GM21737 (cell line): ENCODE results near the gene ABHD2.
"Not testable (repeated sequence)": the region's sequence is repeated elsewhere in the genome, so short reads cannot be mapped to it uniquely, and the experiment has no call there.

Experiments used
- ATAC-seq: cut with Tn5 transposase; IDR thresholded peaks from one replicate; pipeline ENCODE4 v1.9.1; 2021; ENCODE audit warnings: mild to moderate bottlenecking, moderate library complexity; ENCODE audit not compliant: unreplicated experiment

ABHD2 gene

DNA sequence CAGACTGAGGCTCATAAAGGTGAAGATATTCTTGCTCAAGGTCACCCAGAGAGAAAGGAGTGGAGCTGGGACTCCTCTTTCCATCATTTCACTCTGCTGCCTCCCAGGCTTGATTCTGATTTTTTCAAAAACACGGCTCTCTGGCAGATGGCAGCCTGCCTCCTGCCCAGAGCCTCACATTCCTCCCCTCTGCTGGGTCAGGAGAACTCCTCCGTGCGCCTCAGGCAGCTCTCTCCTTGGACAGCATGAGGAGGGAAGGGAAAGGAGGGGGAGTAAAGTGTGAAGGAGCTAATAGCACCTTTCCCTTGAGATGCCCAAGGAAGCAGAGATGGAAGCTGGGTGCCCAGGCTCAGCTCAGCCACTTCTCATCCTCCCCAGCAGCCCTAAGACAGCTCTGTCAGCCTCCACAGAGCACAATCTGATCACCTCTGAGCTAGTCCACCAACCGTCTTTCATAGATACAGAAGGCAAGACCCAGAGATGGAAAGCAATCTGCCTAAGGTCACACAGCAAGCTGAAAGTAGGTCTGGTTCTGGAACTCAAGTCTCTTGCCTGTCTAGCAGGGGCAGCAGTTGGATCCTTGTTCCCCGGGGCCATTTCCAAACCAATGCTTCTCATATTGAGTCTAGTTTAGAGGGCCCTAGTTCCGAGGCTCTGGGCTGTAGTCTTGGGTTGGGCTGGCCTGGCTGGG, 129.6 kb downstream of the ABHD2 start:
- no peak for ATAC-seq

DNA sequence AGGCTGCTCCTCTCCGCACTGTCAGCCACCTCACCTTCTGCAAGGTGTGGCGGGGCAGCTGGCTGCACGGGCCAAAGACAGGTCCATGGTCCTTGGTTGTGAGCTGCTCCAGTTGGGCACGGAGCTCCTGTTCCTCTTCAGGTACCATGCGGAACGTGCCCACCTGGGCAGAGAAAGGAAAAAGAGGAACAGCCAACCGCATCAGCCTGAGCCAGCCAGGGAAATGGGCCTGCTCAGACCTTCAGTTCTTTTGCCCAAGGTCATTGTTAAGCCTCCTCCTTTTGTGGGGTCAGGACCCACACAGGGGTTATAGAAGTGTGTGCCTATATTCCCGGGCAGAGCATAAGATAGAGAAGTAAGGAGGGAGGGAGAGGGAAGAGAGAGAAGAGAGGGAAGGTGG, 130.3 kb downstream of the ABHD2 start:
- ATAC-seq = no peak

DNA sequence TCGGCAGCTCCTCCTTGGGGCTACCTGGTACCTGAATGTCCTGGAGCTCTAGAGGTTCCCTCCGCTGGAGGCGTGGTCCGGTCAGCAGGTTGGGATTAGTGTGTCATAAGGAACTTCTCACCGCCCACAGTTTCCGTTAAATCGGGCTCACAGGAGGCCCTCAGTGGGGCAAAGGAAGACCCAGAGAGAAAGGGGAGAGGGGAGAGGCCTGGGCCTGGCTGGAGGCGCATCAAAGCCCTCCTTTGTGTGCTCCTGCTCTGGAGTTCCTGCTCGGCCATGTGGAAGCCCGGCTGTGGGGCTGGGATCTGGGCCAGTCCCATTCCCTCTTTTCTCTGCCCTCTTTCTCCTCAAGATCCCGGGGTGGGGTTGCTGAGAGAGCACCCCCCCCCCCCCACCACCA, 133.3 kb downstream of the ABHD2 start, which contains the start of gene RLBP1:
Gene RLBP1, minus strand, starts transcription at position 37 of the 400 bp plus-strand sequence. CDS start 2,604 bp downstream, outside the sequence.
- ATAC-seq = no peak

DNA sequence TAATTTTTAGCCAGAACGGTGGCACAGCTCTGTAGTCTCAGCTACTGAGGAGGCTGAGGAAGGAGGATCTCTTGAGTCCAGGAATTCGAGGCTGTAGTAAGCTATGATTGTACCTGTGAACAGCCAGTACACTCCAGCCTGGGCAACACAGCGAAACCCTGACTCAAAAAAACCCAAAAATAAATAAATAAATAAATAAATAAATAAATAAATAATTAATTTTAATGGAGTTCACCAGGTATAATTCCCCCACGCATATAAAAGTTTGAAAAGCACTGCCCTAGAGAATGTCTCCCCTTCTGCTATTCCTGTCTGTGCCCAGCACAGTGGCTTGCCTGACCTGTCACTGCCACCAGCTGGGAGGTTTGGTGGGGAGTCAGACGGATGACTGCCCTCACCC, 137.3 kb downstream of the ABHD2 start:
- ATAC-seq = no peak

DNA sequence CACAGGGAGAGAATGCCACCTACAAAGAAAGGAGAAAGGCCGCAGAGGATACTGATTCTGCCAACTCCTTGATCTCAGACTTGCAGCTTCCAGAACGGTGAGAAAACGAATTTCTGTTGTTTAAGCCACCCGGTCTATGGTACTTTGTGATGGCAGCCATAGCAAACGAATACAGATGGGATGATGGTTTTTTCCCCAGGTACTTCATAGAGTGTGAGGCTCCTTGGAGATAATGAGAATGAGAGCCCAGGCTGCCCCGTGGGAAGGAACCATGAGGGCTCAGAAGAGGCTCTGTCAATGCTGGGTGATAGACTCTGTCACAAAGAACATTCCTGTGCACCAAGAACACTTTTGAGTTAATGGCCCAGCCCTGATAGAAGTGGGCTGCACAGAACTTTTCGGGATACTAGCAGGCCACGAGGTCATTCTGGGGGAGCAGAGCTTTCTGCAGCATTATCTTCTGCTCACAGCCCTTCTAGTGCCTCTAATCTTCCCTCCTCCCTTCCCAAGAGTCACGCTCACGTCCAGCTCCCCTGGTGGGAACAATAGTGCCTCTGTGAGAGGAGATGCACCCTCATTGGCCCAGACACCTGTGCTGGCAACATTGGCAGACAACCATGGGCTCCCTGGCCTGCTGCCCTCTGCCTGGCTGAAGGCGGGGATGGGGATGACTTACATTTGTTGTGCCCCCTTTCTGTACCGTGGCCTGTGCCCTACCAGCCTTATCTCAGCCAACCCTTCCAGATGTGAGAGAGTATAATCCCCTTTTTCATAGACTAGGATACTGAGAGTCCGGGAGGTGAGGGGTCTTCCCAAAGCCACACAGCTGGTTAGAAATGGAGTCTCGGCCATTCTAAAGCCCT, 138.3 kb downstream of the ABHD2 start:
- ATAC-seq = no peak

DNA sequence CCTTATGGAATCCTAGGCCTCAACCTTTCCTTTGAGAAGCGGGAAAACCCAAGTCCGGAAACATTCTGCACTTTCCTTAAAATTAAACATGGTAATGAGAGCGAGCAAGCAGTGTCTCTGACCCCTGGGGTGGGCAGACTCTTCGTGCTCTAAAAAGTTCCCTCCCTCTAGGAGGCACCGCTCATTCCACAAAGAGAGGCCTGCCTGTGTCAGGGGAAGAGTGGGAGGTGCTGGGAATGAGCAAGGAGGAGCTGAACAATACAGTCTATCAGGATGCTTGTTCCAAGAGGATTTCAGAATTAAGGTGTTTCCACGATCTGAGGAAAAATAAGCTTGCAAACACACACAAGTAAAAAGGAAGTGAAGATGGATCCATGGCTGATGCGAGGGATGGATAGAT, 139.2 kb downstream of the ABHD2 start:
- no peak for ATAC-seq

DNA sequence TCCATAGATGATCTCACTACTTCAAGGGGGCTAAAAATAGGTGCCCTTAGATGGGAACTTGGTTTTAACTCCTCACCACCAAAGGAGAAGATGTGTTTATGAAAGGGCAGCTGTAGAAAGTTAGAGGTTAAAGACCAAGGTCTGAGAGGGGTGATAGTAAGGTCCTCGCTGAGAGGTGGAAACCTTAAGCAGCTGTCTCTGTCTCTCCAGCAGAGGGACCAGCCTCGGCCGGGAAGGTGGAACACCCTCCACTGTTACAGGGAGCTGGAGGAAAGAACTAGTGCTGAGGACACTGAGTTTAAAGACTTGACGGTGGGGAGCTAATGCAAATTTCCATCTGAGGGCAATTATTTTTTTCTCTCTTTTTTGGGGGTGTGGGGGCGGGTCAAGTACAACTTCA, 142.0 kb downstream of the ABHD2 start:
- ATAC-seq = no peak

DNA sequence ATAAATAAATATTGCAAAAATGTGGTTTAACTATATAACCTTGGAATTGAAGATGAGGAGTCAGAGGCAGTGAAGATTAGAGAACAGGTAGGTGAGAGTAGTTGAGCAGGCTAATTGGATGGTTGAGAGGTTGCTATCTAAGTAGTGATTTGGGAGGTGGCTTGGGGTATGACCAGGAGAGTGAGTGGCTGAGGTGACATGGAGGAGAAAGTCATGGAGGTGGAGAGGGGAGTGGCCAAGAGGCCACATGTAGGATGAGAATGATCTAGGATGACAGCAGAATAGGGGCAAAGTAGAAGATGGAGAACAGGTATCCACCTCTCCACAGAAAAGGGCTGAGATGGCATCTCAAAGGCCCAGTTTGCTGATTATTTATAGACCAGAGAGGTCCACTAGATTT, 143.6 kb downstream of the ABHD2 start:
- ATAC-seq = no peak

DNA sequence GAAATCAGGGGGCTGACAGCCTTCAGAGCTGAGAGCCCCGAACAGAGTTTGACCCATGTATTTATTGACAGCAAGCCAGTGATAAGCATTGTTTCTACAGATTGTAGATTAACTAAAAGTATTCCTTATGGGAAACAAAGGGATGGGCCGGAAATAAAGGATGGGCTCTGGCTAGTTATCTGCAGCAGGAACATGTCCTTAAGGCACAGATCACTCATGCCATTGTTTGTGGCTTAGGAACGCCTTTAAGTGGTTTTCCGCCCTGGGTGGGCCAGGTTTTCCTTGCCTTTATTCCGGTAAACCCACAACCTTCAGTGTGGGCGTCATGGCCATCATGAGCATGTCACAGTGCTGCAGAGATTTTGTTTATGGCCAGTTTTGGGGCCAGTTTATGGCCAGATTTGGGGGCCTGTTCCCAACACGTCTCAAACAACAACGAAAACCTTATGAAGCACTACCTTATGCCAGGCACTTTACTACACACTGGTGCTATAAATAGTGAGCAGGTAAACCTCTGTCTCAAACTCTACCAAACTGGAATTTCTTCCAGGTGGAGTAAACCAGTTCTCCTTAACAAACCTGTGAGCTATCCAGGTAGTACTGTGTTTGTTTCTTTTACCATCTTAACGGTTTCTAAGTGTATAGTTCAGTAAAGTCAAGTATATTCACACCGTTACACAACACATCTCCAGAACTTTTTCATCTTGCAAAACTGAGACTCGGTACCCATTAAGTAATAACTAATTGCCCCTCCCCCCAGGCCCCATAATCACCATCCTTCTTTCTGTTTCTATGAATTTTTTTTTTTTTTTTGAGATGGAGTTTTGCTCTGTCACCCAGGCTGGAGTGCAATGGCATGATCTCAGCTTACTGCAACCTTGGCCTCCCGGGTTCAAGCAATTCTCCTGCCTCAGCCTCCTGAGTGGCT, 151.9 kb downstream of the ABHD2 start:
- not testable (repeated sequence) for ATAC-seq

DNA sequence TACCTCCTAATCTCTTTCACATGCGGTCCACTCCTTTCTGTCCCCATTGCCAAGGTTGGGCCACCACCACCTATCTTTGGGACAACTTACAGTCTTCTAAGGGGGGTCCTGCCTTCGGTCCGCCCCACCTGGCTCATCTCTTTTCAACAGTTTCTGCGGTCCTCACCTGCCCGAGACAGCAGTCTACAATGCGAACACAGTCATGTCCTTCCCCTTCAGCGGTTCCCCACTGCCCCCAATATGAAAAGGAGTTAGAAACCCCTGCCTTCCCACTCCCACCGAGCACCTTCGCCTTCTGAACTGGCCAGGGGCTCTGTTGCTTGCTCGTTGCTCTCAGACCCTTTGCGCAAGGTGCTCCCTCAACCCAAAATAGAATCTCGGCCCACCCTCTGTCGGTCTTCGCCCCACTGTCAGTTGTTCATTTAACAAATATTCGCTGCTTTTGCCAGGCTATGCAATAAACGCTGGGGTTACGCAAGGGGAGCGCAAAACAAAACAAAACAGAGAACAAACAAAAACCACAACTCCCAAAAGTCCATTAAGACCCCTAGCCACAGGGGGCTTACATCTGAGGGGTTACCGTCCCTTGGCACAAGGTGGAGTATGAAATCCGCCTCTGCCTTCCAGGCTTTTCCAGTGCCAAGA, 154.9 kb downstream of the ABHD2 start:
- ATAC-seq = no peak

DNA sequence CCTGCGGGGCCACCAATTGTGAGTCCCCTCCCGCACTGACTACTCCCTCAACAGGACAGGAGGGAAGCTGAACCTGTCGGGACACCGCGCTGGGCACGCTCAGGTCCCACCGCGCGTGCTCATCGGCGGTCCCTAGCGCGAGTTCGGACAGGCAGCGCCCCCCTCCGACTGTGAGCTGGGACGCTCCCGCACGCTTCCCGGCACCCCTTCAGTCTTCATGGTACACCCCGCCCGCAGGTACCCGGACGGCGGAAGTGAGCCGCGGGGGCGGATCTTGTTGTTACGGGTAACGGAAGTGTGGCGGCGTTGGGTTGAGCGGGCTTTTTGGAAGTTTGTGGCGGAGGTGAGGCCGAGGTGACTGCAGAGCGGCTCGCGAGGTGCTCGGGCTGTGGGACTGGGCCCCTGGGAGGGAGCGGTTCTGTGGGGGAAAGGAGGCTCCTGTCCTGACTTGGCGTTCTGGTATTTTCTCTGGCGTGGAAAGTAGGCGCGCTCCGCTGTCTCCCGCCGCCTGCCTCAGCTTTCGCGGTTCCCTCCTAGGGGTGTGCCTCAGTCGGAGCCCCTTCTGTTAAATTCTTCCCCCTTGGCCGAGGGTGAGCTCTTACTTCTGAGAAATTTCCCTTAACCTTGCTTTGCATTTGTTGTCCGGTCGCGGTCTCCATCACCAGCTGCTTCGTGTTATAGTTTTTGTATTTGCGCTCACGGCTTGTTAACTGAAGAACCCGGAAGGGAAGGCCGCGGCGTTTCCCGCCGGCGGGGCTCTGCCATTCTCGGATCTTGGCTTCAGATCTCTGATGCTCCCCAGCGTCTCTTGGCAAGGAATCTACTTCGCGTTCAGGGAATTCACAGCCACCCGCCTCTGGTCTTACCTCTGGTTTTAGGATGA, 155.7 kb downstream of the ABHD2 start, which contains the start of gene FANCI:
Gene FANCI, plus strand, starts transcription at position 289 of the 883 bp plus-strand sequence. CDS start 3,669 bp downstream, outside the sequence.
- ATAC-seq = peak; percentile 96

DNA sequence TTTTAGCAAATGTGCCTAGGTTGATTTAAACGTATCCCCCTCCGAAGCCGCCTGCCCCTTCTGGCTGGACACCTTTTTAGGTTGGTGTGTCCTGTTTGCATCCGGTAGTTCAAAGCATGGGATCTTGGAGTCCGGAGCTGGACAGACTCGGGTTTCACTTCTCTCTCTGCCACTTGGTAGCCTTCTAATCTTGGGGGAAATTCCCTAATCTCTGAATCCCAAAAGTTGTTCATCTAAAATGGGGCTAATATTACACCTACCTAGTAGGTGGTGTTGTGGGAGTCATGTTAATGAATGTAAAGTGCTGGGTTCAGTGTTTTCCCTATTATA, 156.3 kb downstream of the ABHD2 start:
- ATAC-seq = peak; percentile 20

DNA sequence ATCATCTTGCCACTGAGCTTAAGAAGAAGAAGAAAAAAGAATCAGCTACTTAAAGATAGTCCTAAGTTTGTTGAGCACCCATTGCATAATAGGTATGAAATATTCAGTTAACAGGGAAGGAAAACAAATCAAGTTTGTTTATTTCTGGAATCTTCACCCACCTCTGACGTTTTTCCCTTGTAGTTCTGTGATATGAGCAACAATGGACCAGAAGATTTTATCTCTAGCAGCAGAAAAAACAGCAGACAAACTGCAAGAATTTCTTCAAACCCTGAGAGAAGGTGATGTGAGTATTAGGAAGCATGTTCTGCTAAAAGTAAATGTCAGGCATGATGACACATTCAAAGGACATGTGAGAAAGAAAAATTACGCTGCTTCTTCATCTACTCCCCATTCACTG, 159.2 kb downstream of the ABHD2 start:
- no peak for ATAC-seq

DNA sequence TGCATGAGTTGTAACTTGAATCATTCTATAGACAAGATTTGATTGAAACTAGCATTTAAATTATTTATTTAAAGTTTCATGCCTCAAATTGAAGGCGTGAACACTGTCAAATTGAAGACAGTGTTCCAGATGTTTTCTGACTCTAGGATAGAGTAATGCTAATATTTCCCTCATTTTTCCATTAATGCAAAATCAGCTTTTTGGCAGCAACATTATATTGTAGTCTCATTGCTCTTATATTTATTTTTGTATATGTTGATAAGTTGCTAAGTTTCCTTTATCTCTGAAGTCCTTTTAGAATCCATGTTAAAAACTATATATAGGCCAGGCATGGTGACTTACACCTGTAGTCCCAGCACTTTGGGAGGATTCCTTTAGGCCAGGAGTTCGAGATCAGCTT, 160.3 kb downstream of the ABHD2 start:
- ATAC-seq = no peak

DNA sequence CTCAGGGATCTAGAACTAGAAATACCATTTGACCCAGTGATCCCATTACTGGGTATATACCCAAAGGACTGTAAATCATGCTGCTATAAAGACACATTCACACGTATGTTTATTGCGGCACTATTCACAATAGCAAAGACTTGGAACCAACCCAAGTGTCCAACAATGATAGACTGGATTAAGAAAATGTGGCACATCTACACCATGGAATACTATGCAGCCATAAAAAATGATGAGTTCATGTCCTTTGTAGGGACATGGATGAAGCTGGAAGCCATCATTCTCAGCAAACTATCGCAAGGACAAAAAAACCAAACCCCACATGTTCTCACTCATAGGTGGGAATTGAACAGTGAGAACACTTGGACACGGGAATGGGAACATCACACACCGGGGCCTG, 161.9 kb downstream of the ABHD2 start:
- ATAC-seq = not testable (repeated sequence)
